HG02938 (cell line): ENCODE measurements around the gene TMEM185A.
"Not testable (repeated sequence)": the region's sequence is repeated elsewhere in the genome, so short reads cannot be mapped to it uniquely, and the experiment has no call there.

ENCODE experiments used
- ATAC-seq: cut with Tn5 transposase; IDR thresholded peaks from one replicate; pipeline ENCODE4 v1.9.1; 2021; ENCODE audit warnings: mild to moderate bottlenecking, moderate library complexity; ENCODE audit not compliant: unreplicated experiment

Gene TMEM185A

GRCh38 chrX:149563359-149563758, 68.2 kb downstream of the TMEM185A start:
- no peak for ATAC-seq

- not testable (repeated sequence) for ATAC-seq
These were observed 76.3 kb downstream of the TMEM185A start for GRCh38 chrX:149555251-149555650.

GRCh38 chrX:149551939-149552248, 79.7 kb downstream of the TMEM185A start:
- not testable (repeated sequence) for ATAC-seq

- not testable (repeated sequence) for ATAC-seq
These were observed 80.2 kb downstream of the TMEM185A start for GRCh38 chrX:149551245-149551938.

GRCh38 chrX:149550454-149550853, 81.1 kb downstream of the TMEM185A start:
- ATAC-seq: not testable (repeated sequence)

- not testable (repeated sequence) for ATAC-seq
These were observed 81.9 kb downstream of the TMEM185A start, which contains the start of gene HSFX3 for GRCh38 chrX:149549701-149550100. HSFX3 (minus strand) TSS chrX:149549924; CDS start chrX:149549852, 72 bp downstream.

- ATAC-seq: not testable (repeated sequence)
These were observed 83.8 kb downstream of the TMEM185A start for GRCh38 chrX:149547782-149548181.

GRCh38 chrX:149546962-149547361, 84.6 kb downstream of the TMEM185A start:
- ATAC-seq: not testable (repeated sequence)
